ENCODE data around the gene DHH. TPM values are rescaled to one million over a fixed set of nuclear protein-coding genes. Genes with fewer than 3 reads are reported as not detected.

The DHH gene
- total RNA-seq, 2 donors from 2014 or later: 0.35 to 0.56 TPM

- Histone ChIP-seq H3K9me3 (no peaks in the 10 kb centered on the region), H3K27me3 (no peaks in the 10 kb centered on the region), H3K4me3 (no peak overlapping the region), H3K36me3 (peaks cover 100% of the 10 kb centered on the region), H3K27ac (no peak overlapping the region), H3K4me1 (no peaks in the 10 kb centered on the region)
- DNase-seq (ENCODE audit: low spot score): no peak
- TF ChIP-seq, protein P1, sequence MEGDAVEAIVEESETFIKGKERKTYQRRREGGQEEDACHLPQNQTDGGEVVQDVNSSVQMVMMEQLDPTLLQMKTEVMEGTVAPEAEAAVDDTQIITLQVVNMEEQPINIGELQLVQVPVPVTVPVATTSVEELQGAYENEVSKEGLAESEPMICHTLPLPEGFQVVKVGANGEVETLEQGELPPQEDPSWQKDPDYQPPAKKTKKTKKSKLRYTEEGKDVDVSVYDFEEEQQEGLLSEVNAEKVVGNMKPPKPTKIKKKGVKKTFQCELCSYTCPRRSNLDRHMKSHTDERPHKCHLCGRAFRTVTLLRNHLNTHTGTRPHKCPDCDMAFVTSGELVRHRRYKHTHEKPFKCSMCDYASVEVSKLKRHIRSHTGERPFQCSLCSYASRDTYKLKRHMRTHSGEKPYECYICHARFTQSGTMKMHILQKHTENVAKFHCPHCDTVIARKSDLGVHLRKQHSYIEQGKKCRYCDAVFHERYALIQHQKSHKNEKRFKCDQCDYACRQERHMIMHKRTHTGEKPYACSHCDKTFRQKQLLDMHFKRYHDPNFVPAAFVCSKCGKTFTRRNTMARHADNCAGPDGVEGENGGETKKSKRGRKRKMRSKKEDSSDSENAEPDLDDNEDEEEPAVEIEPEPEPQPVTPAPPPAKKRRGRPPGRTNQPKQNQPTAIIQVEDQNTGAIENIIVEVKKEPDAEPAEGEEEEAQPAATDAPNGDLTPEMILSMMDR (IDR thresholded peaks at IDR 0.05): no peak
Measured at GRCh38 chr12:49046129-49046895, 48.3 kb downstream of the DHH start.

DNA sequence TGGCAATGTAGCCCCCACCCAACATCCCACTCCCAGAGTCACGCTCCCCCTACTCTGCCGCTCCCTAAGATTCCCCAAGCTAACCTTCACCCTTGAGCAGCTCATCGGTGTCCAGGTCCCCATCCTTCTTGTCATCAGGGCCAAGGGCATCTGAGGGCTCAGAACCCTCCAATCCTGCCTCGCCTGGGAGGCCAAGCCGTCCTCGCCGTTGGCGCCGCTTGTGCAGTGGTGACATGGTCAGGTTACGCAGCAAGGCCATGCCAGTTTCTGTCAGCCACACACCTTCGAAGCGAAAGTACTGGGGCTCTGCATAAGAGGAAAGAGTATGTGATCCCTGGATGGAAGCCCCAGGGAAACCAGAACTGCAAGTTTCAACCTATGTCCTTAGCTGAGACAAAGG, 49.9 kb downstream of the DHH start:
- TF ChIP-seq, protein P1 (IDR thresholded peaks at IDR 0.05): no peak
- Histone ChIP-seq H3K4me3 (no peak overlapping the region), H3K27ac (no peak overlapping the region), H3K9me3 (no peaks in the 10 kb centered on the region), H3K36me3 (peaks cover 100% of the 10 kb centered on the region), H3K4me1 (no peaks in the 10 kb centered on the region), H3K27me3 (no peaks in the 10 kb centered on the region)
- DNase-seq (ENCODE audit: low spot score): no peak

DNA sequence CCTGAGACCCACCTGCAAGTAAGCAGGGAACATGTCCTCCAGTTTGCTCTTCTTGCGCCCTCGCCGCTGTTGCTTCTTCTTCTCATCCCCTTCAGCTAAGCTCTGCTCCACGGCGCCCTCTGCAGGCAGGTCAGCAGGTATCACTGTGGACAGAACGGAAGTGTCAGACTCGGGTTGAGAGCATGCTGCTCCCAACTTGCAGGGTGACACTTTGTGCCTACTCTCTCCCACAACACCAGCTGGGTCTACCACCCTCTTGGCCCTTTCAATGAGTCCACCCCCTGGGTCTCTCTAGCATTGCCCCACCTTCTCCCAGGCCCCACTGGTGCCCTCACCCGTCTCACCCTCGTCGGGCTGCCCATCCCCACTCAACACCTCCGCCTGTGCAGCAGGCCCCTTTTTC, 50.7 kb downstream of the DHH start:
- TF ChIP-seq, protein P1 (IDR thresholded peaks at IDR 0.05): peak; percentile 52 to 69
- Histone ChIP-seq H3K4me1 (no peaks in the 10 kb centered on the region), H3K27ac (no peak overlapping the region), H3K36me3 (peaks cover 100% of the 10 kb centered on the region), H3K27me3 (no peaks in the 10 kb centered on the region), H3K9me3 (no peaks in the 10 kb centered on the region), H3K4me3 (no peak overlapping the region)
- no peak for DNase-seq (ENCODE audit: low spot score)

GRCh38 chr12:49043241-49043640, 51.4 kb downstream of the DHH start:
- H3K4me1 ChIP-seq: no peaks in the 10 kb centered on the region
- no peak for DNase-seq (ENCODE audit: low spot score)
- no peak overlapping the region for H3K4me3 ChIP-seq
- H3K36me3 ChIP-seq: peaks cover 100% of the 10 kb centered on the region
- no peaks in the 10 kb centered on the region for H3K27me3 ChIP-seq
- no peak overlapping the region for H3K27ac ChIP-seq
- TF ChIP-seq, protein P1 (IDR thresholded peaks at IDR 0.05): no peak
- no peaks in the 10 kb centered on the region for H3K9me3 ChIP-seq

GRCh38 chr12:49041881-49042484, 52.6 kb downstream of the DHH start:
- TF ChIP-seq, protein P1 (IDR thresholded peaks at IDR 0.05): no peak
- H3K4me3 ChIP-seq: no peak overlapping the region
- H3K27ac ChIP-seq: no peak overlapping the region
- H3K9me3 ChIP-seq: no peaks in the 10 kb centered on the region
- H3K27me3 ChIP-seq: no peaks in the 10 kb centered on the region
- DNase-seq (ENCODE audit: low spot score): no peak
- H3K4me1 ChIP-seq: no peaks in the 10 kb centered on the region
- H3K36me3 ChIP-seq: peaks cover 100% of the 10 kb centered on the region
